HUES48 (cell line): ENCODE results near the gene PRODH2.

Experiments
- H3K27ac ChIP-seq: one replicate; pipeline ENCODE4 v1.7.0; 2013; ENCODE audit warnings: low read depth, low read length, inconsistent platforms
- H3K27me3 ChIP-seq: 2 replicates; pipeline ENCODE4 v1.6.1; 2013; ENCODE audit warnings: mild to moderate bottlenecking, low read length; ENCODE audit not compliant: control insufficient read depth, insufficient read depth
- H3K36me3 ChIP-seq: 2 replicates; pipeline ENCODE4 v1.6.1; 2013; ENCODE audit warnings: low read length; ENCODE audit not compliant: control insufficient read depth, insufficient read depth
- H3K4me1 ChIP-seq: 2 replicates; pipeline ENCODE4 v1.6.1; 2013; ENCODE audit warnings: mild to moderate bottlenecking, low read length; ENCODE audit not compliant: control insufficient read depth, insufficient read depth
- H3K4me3 ChIP-seq: 2 replicates; pipeline ENCODE4 v1.5.1; 2013; ENCODE audit warnings: mild to moderate bottlenecking, low read depth, low read length
- H3K9ac ChIP-seq: 2 replicates; pipeline ENCODE4 v1.6.1; 2013; ENCODE audit warnings: mild to moderate bottlenecking, low read depth, low read length, moderate library complexity
- H3K9me3 ChIP-seq: 2 replicates; pipeline ENCODE4 v1.6.1; 2013; ENCODE audit warnings: low read length; ENCODE audit not compliant: control insufficient read depth, insufficient read depth

The PRODH2 gene

DNA sequence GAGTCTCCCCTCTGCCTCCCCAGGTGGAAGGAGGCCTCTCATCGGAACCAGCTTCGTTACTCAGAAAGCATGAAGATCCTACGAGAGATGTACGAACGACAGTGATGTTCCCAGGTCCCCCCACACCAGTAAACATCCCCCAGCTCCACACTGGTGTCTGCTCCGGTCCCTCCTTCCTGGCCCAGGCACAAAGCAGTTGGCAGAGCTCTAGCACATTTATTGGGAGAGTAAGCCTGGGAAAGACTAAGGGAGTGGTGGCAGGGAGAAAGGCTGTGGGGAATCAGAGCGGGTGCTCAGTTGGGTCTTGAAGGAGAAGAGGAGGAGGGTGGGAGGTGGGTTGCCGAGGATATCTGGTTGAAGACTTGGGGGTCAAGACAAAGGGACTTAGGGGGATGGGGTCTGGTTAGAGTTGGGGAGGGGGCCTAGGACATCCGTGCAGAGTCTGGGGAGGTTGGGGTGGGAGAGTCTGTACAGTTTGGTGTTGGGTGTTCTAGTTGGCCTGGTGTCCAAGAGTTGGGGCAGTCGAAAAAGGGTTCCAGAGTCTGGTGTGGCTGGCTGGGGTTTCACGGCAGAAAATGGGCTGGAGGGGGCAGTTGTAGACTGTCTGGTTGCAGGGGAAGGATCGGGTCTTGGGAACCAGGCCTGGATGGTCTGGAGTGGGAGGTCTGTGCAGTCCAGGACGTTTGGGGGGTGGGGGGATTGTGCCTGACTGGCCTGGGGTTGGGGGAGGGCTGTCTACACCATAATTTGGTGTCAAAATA is 58.1 kb downstream of the PRODH2 start:
- Histone ChIP-seq H3K36me3 (peaks cover 8% of the 10 kb centered on the region; the same call in 1 of the 2 replicates), H3K4me3 (no peak overlapping the region), H3K4me1 (peaks cover 9% of the 10 kb centered on the region; the same call in 1 of the 2 replicates), H3K27ac (no peak overlapping the region), H3K9ac (no peak overlapping the region), H3K27me3 (peaks cover 3% of the 10 kb centered on the region; the same call in 1 of the 2 replicates), H3K9me3 (no peaks in the 10 kb centered on the region)

DNA sequence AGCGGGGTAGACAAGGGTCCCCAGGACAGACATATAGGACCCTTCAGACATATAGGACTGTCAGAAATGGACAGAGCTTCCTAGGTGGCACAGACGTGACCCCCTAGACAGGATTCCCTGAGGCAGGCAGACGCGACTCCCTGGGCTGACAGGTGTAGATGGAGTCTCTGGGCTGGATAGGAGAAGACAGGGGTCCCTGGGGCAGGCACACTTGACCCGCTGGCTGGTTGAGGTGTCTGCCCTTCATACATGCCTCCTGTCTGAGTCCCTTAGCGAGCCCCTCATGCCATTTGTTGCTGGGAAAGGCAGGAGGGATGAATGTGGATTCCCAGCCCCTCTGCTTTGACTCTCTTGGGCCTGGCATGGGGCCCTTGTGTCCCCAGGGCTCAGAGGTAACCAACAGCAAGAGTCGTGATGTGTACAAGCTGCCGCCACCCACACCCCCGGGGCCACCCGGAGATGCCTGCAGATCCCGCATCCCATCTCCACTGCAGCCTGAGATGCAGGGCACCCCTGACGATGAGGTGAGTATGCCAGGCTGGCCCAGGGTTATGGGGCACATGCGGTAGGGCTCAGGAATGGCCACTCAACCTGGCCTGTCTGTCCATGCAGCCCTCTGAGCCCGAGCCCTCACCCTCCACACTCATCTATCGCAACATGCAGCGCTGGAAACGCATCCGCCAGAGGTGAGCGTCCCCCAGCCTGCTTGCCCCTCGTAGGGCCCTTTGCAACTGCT is 58.8 kb downstream of the PRODH2 start:
- Histone ChIP-seq H3K36me3 (peaks cover 8% of the 10 kb centered on the region; the same call in 1 of the 2 replicates), H3K9ac (no peak overlapping the region), H3K27ac (no peak overlapping the region), H3K4me1 (peaks cover 9% of the 10 kb centered on the region; the same call in 1 of the 2 replicates), H3K4me3 (no peak overlapping the region), H3K27me3 (peaks cover 3% of the 10 kb centered on the region; the same call in 1 of the 2 replicates), H3K9me3 (no peaks in the 10 kb centered on the region)

- no peak overlapping the region for H3K4me3 ChIP-seq
- H3K27me3 ChIP-seq: peaks cover 3% of the 10 kb centered on the region; the same call in 1 of the 2 replicates
- H3K4me1 ChIP-seq: peaks cover 9% of the 10 kb centered on the region; the same call in 1 of the 2 replicates
- H3K9ac ChIP-seq: no peak overlapping the region
- peaks cover 8% of the 10 kb centered on the region; the same call in 1 of the 2 replicates for H3K36me3 ChIP-seq
- no peak overlapping the region for H3K27ac ChIP-seq
- no peaks in the 10 kb centered on the region for H3K9me3 ChIP-seq
Measured at GRCh38 chr19:35752746-35753350, 59.8 kb downstream of the PRODH2 start.

GRCh38 chr19:35751839-35752745 is 60.6 kb downstream of the PRODH2 start:
- Histone ChIP-seq H3K27me3 (peaks cover 3% of the 10 kb centered on the region; the same call in 1 of the 2 replicates), H3K27ac (no peak overlapping the region), H3K36me3 (peaks cover 8% of the 10 kb centered on the region; the same call in 1 of the 2 replicates), H3K9me3 (no peaks in the 10 kb centered on the region), H3K4me3 (no peak overlapping the region), H3K9ac (no peak overlapping the region), H3K4me1 (peaks cover 7% of the 10 kb centered on the region; the same call in 1 of the 2 replicates)

DNA sequence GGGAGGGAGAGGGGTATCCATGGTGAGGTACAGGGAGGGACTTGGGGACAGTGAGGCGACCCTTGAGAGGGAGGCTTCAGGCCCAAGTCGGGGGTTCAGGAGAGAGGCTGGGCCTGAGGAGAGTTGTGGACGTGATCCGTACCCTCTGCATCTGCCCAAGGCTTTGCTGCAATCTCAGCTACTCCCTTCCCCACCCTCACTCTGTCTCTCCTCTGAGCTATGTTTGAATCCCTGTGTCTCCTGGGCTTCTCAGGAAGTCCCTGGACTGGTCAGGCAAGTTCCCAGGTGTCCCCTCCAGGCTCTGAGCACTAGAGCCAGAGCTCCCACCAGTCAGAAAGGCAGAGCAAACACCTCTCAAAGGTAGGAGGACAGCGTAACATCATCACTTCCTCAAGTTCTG is 62.5 kb downstream of the PRODH2 start:
- Histone ChIP-seq H3K9ac (no peak overlapping the region), H3K27ac (no peak overlapping the region), H3K4me1 (no peaks in the 10 kb centered on the region; the same call in 1 of the 2 replicates), H3K27me3 (peaks cover 2% of the 10 kb centered on the region; the same call in 1 of the 2 replicates), H3K4me3 (no peak overlapping the region), H3K9me3 (no peaks in the 10 kb centered on the region), H3K36me3 (peaks cover 8% of the 10 kb centered on the region; the same call in 1 of the 2 replicates)
